ENCODE data around the gene GUF1.

GRCh38 chr4:44646151-44646550 is 32.1 kb upstream of the GUF1 start:
- TF ChIP-seq EZH2 (IDR thresholded peaks at IDR 0.05; ENCODE audit: insufficient read depth, poor library complexity, severe bottlenecking): no peak
- no peak for TF ChIP-seq EZH2phosphoT487 (IDR thresholded peaks at IDR 0.05; ENCODE audit: insufficient read depth, low read depth)
